ENCODE measurements around the gene OLFM2. TPM values are rescaled to one million over a fixed set of nuclear protein-coding genes. Genes with fewer than 3 reads are reported as not detected.

OLFM2 gene
- total RNA-seq, 1 experiment from 2014 or later: 19.9 TPM

Other genes starting within 250 kb of the OLFM2 start
- gene ZNF846, start 167.8 kb downstream of the OLFM2 start, total RNA-seq (2021; ENCODE audit: unreplicated experiment): 1.2 TPM
- gene FBXL12, start 117.4 kb downstream of the OLFM2 start, total RNA-seq (2021; ENCODE audit: unreplicated experiment): 21.9 TPM
- gene UBL5, start 108.6 kb downstream of the OLFM2 start, total RNA-seq (2021; ENCODE audit: unreplicated experiment): 335 TPM
- gene PIN1, start 101.2 kb downstream of the OLFM2 start, total RNA-seq (2021; ENCODE audit: unreplicated experiment): 78.9 TPM
- 0.15 TPM for gene COL5A3, start 74.0 kb upstream of the OLFM2 start, total RNA-seq (2021; ENCODE audit: unreplicated experiment)
- gene RDH8, start 77.0 kb upstream of the OLFM2 start, total RNA-seq (2021; ENCODE audit: unreplicated experiment): not detected
- 18.5 TPM for gene SHFL, start 149.8 kb upstream of the OLFM2 start, total RNA-seq (2021; ENCODE audit: unreplicated experiment)
- not detected for gene ANGPTL6, start 166.2 kb upstream of the OLFM2 start, total RNA-seq (2021; ENCODE audit: unreplicated experiment)
- 101 TPM for gene PPAN, start 169.8 kb upstream of the OLFM2 start, total RNA-seq (2021; ENCODE audit: unreplicated experiment)
- gene P2RY11, start 175.2 kb upstream of the OLFM2 start, total RNA-seq (2021; ENCODE audit: unreplicated experiment): 43.8 TPM
- 254 TPM for gene EIF3G, start 183.4 kb upstream of the OLFM2 start, total RNA-seq (2021; ENCODE audit: unreplicated experiment)